Measurements from ENCODE around the gene CASP6. TPM values are rescaled to one million over a fixed set of nuclear protein-coding genes. Genes with fewer than 3 reads are reported as not detected.

CASP6 gene
- total RNA-seq, 1 experiment from 2014 or later = 8.1 TPM

GRCh38 chr4:109719604-109720003 is 16.4 kb upstream of the CASP6 start:
- H3K27me3 Mint-ChIP-seq (ENCODE audit: insufficient read depth, unreplicated experiment) = no peaks in the 10 kb centered on the region
- H3K4me1 Mint-ChIP-seq (ENCODE audit: insufficient read depth, unreplicated experiment) = peaks cover 8% of the 10 kb centered on the region
- BruUV-seq (replicated peaks) = no TSS peak
- no peak overlapping the region for H3K27ac Mint-ChIP-seq (ENCODE audit: low read depth, unreplicated experiment)
- H3K36me3 Mint-ChIP-seq (ENCODE audit: insufficient read depth, unreplicated experiment) = peaks cover 20% of the 10 kb centered on the region
- TF ChIP-seq CTCF (IDR thresholded peaks at IDR 0.05; ENCODE audit: unreplicated experiment) = no peak
- no peak for DNase-seq (ENCODE audit: unreplicated experiment)
- H3K9me3 Mint-ChIP-seq (ENCODE audit: unreplicated experiment) = peaks cover 7% of the 10 kb centered on the region
- intact Hi-C loops (cut with micrococcal nuclease) = no loop called here
- POLR2A ChIA-PET = no interaction called here
- H3K4me3 Mint-ChIP-seq (ENCODE audit: unreplicated experiment) = no peak overlapping the region
- CTCF ChIA-PET = no interaction called here

GRCh38 chr4:109718759-109719158 is 15.5 kb upstream of the CASP6 start:
- Mint-ChIP-seq H3K4me3 (ENCODE audit: unreplicated experiment) (no peak overlapping the region), H3K27ac (ENCODE audit: low read depth, unreplicated experiment) (no peak overlapping the region), H3K36me3 (ENCODE audit: insufficient read depth, unreplicated experiment) (peaks cover 23% of the 10 kb centered on the region), H3K9me3 (ENCODE audit: unreplicated experiment) (peaks cover 7% of the 10 kb centered on the region), H3K4me1 (ENCODE audit: insufficient read depth, unreplicated experiment) (peaks cover 8% of the 10 kb centered on the region), H3K27me3 (ENCODE audit: insufficient read depth, unreplicated experiment) (no peaks in the 10 kb centered on the region)
- no TSS peak for BruUV-seq (replicated peaks)
- ChIA-PET CTCF (no interaction called here), POLR2A (interaction anchor here (0.7 to 0.9 kb wide), 2 partner anchors 17 to 100 kb away, joined by 3 read pairs; no protein-coding TSS in a partner anchor)
- intact Hi-C loops (cut with micrococcal nuclease) = no loop called here
- no peak for DNase-seq (ENCODE audit: unreplicated experiment)
- no peak for TF ChIP-seq CTCF (IDR thresholded peaks at IDR 0.05; ENCODE audit: unreplicated experiment)

- POLR2A ChIA-PET = interaction anchor here (0.7 to 2.0 kb wide), 2 partner anchors 9 to 16 kb away, joined by 3 to 8 read pairs; partner anchors contain the start of gene PLA2G12A
- Mint-ChIP-seq H3K9me3 (ENCODE audit: unreplicated experiment) (no peaks in the 10 kb centered on the region), H3K4me3 (ENCODE audit: unreplicated experiment) (no peak overlapping the region), H3K27me3 (ENCODE audit: insufficient read depth, unreplicated experiment) (no peaks in the 10 kb centered on the region), H3K27ac (ENCODE audit: low read depth, unreplicated experiment) (no peak overlapping the region), H3K36me3 (ENCODE audit: insufficient read depth, unreplicated experiment) (peaks cover 56% of the 10 kb centered on the region), H3K4me1 (ENCODE audit: insufficient read depth, unreplicated experiment) (no peaks in the 10 kb centered on the region)
- DNase-seq (ENCODE audit: unreplicated experiment) = no peak
- BruUV-seq (replicated peaks) = no TSS peak
- intact Hi-C loops (cut with micrococcal nuclease) = no loop called here
- TF ChIP-seq CTCF (IDR thresholded peaks at IDR 0.05; ENCODE audit: unreplicated experiment) = no peak
- CTCF ChIA-PET = interaction anchor here (0.6 to 0.9 kb wide), 2 partner anchors 8 to 86 kb away, joined by 3 to 4 read pairs; no protein-coding TSS in a partner anchor
These were observed 10.3 kb upstream of the CASP6 start for GRCh38 chr4:109713500-109713899.

- intact Hi-C loops (cut with micrococcal nuclease) = no loop called here
- Mint-ChIP-seq H3K27ac (ENCODE audit: low read depth, unreplicated experiment) (no peak overlapping the region), H3K36me3 (ENCODE audit: insufficient read depth, unreplicated experiment) (peaks cover 58% of the 10 kb centered on the region), H3K4me3 (ENCODE audit: unreplicated experiment) (no peak overlapping the region), H3K9me3 (ENCODE audit: unreplicated experiment) (no peaks in the 10 kb centered on the region), H3K27me3 (ENCODE audit: insufficient read depth, unreplicated experiment) (no peaks in the 10 kb centered on the region), H3K4me1 (ENCODE audit: insufficient read depth, unreplicated experiment) (peaks cover 2% of the 10 kb centered on the region)
- CTCF ChIA-PET = no interaction called here
- POLR2A ChIA-PET = interaction anchor here (1.1 kb wide), 1 partner anchor 8 kb away, joined by 4 read pairs; no protein-coding TSS in a partner anchor
- BruUV-seq (replicated peaks) = no TSS peak
- no peak for TF ChIP-seq CTCF (IDR thresholded peaks at IDR 0.05; ENCODE audit: unreplicated experiment)
- no peak for DNase-seq (ENCODE audit: unreplicated experiment)
These were observed 5.7 kb upstream of the CASP6 start for GRCh38 chr4:109708990-109709389.
